Measurements from ENCODE around the gene GNAI3. TPM values are rescaled to one million over a fixed set of nuclear protein-coding genes. Genes with fewer than 3 reads are reported as not detected.

The GNAI3 gene
- total and polyA plus RNA-seq, 10 of the 15 experiments (the other 5 are each of a cell fraction or from before 2014, with no cell fraction given) = 5.9 to 13.8 (median 8.0) TPM

DNA sequence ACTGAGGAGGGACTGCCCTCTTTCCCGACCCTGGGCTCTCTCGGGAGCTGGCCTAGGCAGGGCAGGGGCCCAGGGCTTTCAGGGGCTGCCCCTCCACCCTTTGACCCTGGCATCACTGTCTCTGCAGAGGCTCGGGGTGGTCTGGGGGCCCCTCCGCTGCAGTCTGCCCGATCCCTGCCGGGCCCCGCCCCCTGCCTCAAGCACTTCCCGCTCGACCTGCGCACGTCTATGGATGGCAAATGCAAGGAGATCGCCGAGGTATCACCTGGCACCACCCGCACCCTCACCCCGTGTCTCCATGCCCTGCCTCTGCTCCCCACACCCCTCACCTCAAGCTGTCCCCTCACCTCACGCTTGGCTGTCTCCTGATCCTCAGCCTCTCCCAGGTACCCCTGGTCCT, 76.8 kb downstream of the GNAI3 start:
- H3K27me3 ChIP-seq (replicated peaks in 1 of 2; ENCODE audit: control insufficient read depth in 2 of 2, insufficient read depth in 2 of 2, low read length in 1 of 2) = no peaks in the 10 kb centered on the region
- in situ Hi-C loops (cut with MboI) = no loop called here
- no peaks in the 10 kb centered on the region for H4K20me1 ChIP-seq (ENCODE audit: control insufficient read depth, insufficient read depth)
- H3K4me3 ChIP-seq = no peak overlapping the region
- no TSS peak for BruUV-seq (replicated peaks)
- RAD21 ChIA-PET (ENCODE audit: unreplicated experiment) = interaction anchor here (1.3 to 2.7 kb wide), 3 partner anchors 15 to 79 kb away, joined by 5 to 15 read pairs (median 9); partner anchors contain the start of gene GNAI3
- H3K27ac ChIP-seq (ENCODE audit: control insufficient read depth, insufficient read depth) = no peak overlapping the region
- SMC1A ChIA-PET (ENCODE audit: uncharacterized antibody, unreplicated experiment) = interaction anchor here (1.3 to 2.3 kb wide), 2 partner anchors 76 to 87 kb away, joined by 3 to 13 read pairs; partner anchors contain the start of gene GNAI3
- H2AFZ ChIP-seq (ENCODE audit: control insufficient read depth, low read depth, low read length) = no peak overlapping the region
- H3K9ac ChIP-seq (ENCODE audit: control insufficient read depth, insufficient read depth, low read length) = no peak overlapping the region
- intact Hi-C loops (cut with micrococcal nuclease; ENCODE audit: unreplicated experiment) = no loop called here
- no peak for DNase-seq (ENCODE audit: low read depth, low spot score)
- WGBS (ENCODE audit: insufficient coverage, insufficient replicate concordance, low lambda C conversion rate, missing lambda C conversion rate) = 88% methylated on average over 8 of the region's 16 CpGs
- H3K9me3 ChIP-seq (replicated peaks; ENCODE audit: control insufficient read depth, insufficient read depth, low read length) = no peaks in the 10 kb centered on the region
- POLR2A ChIA-PET = interaction anchor here (1.7 to 2.2 kb wide), 2 partner anchors 11 to 77 kb away, joined by 6 to 14 read pairs; partner anchors contain the start of gene GNAI3
- peaks cover 0 to 17% of the 10 kb centered on the region in 2 experiments; a peak in 3 of 4 replicates for H3K36me3 ChIP-seq (ENCODE audit: control insufficient read depth in 2 of 2, insufficient read depth in 2 of 2, low read length in 1 of 2)
- H3K4me2 ChIP-seq (ENCODE audit: control insufficient read depth, insufficient read depth) = no peak overlapping the region
- ATAC-seq = no peak
- peaks cover 30% of the 10 kb centered on the region for H3K4me1 ChIP-seq (ENCODE audit: control insufficient read depth, insufficient read depth, low read length)
- no peak for FAIRE-seq
- peaks cover 46% of the 10 kb centered on the region for H3K79me2 ChIP-seq (ENCODE audit: control insufficient read depth, insufficient read depth, low read length)
- CTCF ChIA-PET = interaction anchor here (0.9 to 3.3 kb wide), 6 partner anchors 11 to 404 kb away, joined by 3 to 22 read pairs (median 4); no protein-coding TSS in a partner anchor
- no peak for TF ChIP-seq ESRRA (IDR thresholded peaks at IDR 0.05; ENCODE audit: low read length)
- no peak for TF ChIP-seq ZNF274 (IDR thresholded peaks at IDR 0.05; ENCODE audit: insufficient read depth, insufficient read length)
- no peak for TF ChIP-seq SMAD5 (IDR thresholded peaks at IDR 0.05; ENCODE audit: low read depth)
- TF ChIP-seq GABPA (IDR thresholded peaks at IDR 0.05; ENCODE audit: low read depth) = no peak
- TF ChIP-seq IRF4 (IDR thresholded peaks at IDR 0.05; ENCODE audit: low read depth, low read length) = no peak
- TF ChIP-seq, protein P1, sequence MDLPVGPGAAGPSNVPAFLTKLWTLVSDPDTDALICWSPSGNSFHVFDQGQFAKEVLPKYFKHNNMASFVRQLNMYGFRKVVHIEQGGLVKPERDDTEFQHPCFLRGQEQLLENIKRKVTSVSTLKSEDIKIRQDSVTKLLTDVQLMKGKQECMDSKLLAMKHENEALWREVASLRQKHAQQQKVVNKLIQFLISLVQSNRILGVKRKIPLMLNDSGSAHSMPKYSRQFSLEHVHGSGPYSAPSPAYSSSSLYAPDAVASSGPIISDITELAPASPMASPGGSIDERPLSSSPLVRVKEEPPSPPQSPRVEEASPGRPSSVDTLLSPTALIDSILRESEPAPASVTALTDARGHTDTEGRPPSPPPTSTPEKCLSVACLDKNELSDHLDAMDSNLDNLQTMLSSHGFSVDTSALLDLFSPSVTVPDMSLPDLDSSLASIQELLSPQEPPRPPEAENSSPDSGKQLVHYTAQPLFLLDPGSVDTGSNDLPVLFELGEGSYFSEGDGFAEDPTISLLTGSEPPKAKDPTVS (IDR thresholded peaks at IDR 0.05; ENCODE audit: low read depth, low read length) = no peak
- TF ChIP-seq, protein P2, sequence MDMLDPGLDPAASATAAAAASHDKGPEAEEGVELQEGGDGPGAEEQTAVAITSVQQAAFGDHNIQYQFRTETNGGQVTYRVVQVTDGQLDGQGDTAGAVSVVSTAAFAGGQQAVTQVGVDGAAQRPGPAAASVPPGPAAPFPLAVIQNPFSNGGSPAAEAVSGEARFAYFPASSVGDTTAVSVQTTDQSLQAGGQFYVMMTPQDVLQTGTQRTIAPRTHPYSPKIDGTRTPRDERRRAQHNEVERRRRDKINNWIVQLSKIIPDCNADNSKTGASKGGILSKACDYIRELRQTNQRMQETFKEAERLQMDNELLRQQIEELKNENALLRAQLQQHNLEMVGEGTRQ (IDR thresholded peaks at IDR 0.05; ENCODE audit: borderline replicate concordance, low read depth, low read length) = no peak
- TF ChIP-seq TCF12 (IDR thresholded peaks at IDR 0.05; ENCODE audit: low read depth, low read length) = no peak
- no peak for TF ChIP-seq PAX8 (IDR thresholded peaks at IDR 0.05)
- TF ChIP-seq, protein P3, sequence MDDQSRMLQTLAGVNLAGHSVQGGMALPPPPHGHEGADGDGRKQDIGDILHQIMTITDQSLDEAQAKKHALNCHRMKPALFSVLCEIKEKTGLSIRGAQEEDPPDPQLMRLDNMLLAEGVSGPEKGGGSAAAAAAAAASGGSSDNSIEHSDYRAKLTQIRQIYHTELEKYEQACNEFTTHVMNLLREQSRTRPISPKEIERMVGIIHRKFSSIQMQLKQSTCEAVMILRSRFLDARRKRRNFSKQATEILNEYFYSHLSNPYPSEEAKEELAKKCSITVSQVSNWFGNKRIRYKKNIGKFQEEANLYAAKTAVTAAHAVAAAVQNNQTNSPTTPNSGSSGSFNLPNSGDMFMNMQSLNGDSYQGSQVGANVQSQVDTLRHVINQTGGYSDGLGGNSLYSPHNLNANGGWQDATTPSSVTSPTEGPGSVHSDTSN (IDR thresholded peaks at IDR 0.05; ENCODE audit: insufficient replicate concordance, low read depth, low read length) = no peak
- no peak for TF ChIP-seq NFIC (IDR thresholded peaks at IDR 0.05; ENCODE audit: low read depth, low read length)
- no peak for TF ChIP-seq NFXL1 (IDR thresholded peaks at IDR 0.05; ENCODE audit: borderline replicate concordance)
- TF ChIP-seq, protein P4, sequence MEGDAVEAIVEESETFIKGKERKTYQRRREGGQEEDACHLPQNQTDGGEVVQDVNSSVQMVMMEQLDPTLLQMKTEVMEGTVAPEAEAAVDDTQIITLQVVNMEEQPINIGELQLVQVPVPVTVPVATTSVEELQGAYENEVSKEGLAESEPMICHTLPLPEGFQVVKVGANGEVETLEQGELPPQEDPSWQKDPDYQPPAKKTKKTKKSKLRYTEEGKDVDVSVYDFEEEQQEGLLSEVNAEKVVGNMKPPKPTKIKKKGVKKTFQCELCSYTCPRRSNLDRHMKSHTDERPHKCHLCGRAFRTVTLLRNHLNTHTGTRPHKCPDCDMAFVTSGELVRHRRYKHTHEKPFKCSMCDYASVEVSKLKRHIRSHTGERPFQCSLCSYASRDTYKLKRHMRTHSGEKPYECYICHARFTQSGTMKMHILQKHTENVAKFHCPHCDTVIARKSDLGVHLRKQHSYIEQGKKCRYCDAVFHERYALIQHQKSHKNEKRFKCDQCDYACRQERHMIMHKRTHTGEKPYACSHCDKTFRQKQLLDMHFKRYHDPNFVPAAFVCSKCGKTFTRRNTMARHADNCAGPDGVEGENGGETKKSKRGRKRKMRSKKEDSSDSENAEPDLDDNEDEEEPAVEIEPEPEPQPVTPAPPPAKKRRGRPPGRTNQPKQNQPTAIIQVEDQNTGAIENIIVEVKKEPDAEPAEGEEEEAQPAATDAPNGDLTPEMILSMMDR (IDR thresholded peaks at IDR 0.05 in 2 of 3, conservative IDR thresholded peaks at IDR 0.05 in 1 of 3; ENCODE audit: control insufficient read depth in 2 of 3, extremely low read depth in 1 of 3, insufficient read depth in 1 of 3, low read depth in 3 of 3, low read length in 3 of 3) = no peak
- TF ChIP-seq, protein P5, sequence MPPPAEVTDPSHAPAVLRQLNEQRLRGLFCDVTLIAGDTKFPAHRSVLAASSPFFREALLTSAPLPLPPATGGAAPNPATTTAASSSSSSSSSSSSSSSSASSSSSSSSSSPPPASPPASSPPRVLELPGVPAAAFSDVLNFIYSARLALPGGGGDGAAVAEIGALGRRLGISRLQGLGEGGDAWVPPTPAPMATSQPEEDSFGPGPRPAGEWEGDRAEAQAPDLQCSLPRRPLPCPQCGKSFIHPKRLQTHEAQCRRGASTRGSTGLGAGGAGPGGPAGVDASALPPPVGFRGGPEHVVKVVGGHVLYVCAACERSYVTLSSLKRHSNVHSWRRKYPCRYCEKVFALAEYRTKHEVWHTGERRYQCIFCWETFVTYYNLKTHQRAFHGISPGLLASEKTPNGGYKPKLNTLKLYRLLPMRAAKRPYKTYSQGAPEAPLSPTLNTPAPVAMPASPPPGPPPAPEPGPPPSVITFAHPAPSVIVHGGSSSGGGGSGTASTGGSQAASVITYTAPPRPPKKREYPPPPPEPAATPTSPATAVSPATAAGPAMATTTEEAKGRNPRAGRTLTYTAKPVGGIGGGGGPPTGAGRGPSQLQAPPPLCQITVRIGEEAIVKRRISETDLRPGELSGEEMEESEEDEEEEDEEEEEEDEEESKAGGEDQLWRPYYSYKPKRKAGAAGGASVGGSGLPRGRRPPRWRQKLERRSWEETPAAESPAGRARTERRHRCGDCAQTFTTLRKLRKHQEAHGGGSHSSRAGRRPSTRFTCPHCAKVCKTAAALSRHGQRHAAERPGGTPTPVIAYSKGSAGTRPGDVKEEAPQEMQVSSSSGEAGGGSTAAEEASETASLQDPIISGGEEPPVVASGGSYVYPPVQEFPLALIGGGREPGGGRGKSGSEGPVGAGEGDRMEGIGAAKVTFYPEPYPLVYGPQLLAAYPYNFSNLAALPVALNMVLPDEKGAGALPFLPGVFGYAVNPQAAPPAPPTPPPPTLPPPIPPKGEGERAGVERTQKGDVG (CRISPR knock-in tag; IDR thresholded peaks at IDR 0.05) = no peak
- TF ChIP-seq ETV6 (conservative IDR thresholded peaks at IDR 0.05 in 1 of 2, IDR thresholded peaks at IDR 0.05 in 1 of 2; ENCODE audit: borderline replicate concordance in 1 of 2, low read depth in 1 of 2) = no peak
- TF ChIP-seq POLR2A (IDR thresholded peaks at IDR 0.05; ENCODE audit: low read depth, low read length) = no peak
